Measurements from ENCODE around the gene SYNPO2. TPM values are rescaled to one million over a fixed set of nuclear protein-coding genes. Genes with fewer than 3 reads are reported as not detected.

The SYNPO2 gene
- total RNA-seq, 1 experiment from 2014 or later = 0.28 TPM

DNA sequence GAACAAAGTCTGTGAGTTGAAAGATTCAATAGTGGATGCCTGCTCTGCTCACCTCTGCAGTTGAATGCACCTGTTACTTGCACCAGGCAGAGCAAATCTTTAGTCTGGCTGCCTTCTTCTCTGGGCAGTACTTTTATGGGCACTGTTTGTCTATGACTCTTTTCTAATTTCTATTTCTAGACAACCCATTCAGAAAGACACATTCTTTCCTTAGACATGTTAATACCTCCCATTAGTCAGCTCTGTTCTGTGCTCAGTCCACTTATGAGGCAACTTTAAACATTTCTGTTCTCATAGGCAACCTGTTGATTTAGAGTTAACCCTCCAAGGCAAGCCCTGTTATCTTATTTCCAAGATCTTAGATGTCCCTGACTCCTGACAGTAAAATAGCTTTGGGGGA lies 108.9 kb downstream of the SYNPO2 start:
- Histone ChIP-seq H3K9me3 (ENCODE audit: control insufficient read depth, insufficient read depth, low read depth, low read length) (no peaks in the 10 kb centered on the region), H3K4me1 (ENCODE audit: control insufficient read depth, insufficient read depth, low read length) (no peaks in the 10 kb centered on the region), H3K27ac (ENCODE audit: low read length) (no peak overlapping the region), H3K27me3 (ENCODE audit: control insufficient read depth, insufficient read depth, low read length) (no peaks in the 10 kb centered on the region), H3K36me3 (ENCODE audit: control insufficient read depth, insufficient read depth, low read length) (no peaks in the 10 kb centered on the region), H3K4me3 (ENCODE audit: low read depth in 2 of 2, low read length in 2 of 2) (no peak overlapping the region)
- CTCF ChIA-PET = no interaction called here
- ATAC-seq (no peak), DNase-seq (ENCODE audit: low read depth, low spot score) (no peak)
- BruUV-seq (replicated peaks) = no TSS peak
- POLR2A ChIA-PET = no interaction called here
- in situ Hi-C loops (cut with HindIII; ENCODE audit: low pct_unique_long_range_greater_than_20kb, low sequenced_read_pairs) = no loop called here
- TF ChIP-seq, protein P1, sequence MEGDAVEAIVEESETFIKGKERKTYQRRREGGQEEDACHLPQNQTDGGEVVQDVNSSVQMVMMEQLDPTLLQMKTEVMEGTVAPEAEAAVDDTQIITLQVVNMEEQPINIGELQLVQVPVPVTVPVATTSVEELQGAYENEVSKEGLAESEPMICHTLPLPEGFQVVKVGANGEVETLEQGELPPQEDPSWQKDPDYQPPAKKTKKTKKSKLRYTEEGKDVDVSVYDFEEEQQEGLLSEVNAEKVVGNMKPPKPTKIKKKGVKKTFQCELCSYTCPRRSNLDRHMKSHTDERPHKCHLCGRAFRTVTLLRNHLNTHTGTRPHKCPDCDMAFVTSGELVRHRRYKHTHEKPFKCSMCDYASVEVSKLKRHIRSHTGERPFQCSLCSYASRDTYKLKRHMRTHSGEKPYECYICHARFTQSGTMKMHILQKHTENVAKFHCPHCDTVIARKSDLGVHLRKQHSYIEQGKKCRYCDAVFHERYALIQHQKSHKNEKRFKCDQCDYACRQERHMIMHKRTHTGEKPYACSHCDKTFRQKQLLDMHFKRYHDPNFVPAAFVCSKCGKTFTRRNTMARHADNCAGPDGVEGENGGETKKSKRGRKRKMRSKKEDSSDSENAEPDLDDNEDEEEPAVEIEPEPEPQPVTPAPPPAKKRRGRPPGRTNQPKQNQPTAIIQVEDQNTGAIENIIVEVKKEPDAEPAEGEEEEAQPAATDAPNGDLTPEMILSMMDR (IDR thresholded peaks at IDR 0.05) = no peak
- TF ChIP-seq, protein P2, sequence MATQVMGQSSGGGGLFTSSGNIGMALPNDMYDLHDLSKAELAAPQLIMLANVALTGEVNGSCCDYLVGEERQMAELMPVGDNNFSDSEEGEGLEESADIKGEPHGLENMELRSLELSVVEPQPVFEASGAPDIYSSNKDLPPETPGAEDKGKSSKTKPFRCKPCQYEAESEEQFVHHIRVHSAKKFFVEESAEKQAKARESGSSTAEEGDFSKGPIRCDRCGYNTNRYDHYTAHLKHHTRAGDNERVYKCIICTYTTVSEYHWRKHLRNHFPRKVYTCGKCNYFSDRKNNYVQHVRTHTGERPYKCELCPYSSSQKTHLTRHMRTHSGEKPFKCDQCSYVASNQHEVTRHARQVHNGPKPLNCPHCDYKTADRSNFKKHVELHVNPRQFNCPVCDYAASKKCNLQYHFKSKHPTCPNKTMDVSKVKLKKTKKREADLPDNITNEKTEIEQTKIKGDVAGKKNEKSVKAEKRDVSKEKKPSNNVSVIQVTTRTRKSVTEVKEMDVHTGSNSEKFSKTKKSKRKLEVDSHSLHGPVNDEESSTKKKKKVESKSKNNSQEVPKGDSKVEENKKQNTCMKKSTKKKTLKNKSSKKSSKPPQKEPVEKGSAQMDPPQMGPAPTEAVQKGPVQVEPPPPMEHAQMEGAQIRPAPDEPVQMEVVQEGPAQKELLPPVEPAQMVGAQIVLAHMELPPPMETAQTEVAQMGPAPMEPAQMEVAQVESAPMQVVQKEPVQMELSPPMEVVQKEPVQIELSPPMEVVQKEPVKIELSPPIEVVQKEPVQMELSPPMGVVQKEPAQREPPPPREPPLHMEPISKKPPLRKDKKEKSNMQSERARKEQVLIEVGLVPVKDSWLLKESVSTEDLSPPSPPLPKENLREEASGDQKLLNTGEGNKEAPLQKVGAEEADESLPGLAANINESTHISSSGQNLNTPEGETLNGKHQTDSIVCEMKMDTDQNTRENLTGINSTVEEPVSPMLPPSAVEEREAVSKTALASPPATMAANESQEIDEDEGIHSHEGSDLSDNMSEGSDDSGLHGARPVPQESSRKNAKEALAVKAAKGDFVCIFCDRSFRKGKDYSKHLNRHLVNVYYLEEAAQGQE (IDR thresholded peaks at IDR 0.05; ENCODE audit: insufficient read depth in 1 of 2, low read depth in 2 of 2, low read length in 1 of 2) = no peak
- TF ChIP-seq SIN3A (IDR thresholded peaks at IDR 0.05; ENCODE audit: borderline replicate concordance, insufficient read depth, low read depth, low read length) = no peak
- no peak for TF ChIP-seq POLR2AphosphoS5 (IDR thresholded peaks at IDR 0.05; ENCODE audit: low read depth, low read length)
- intact Hi-C loops (cut with micrococcal nuclease; ENCODE audit: unreplicated experiment) = no loop called here

DNA sequence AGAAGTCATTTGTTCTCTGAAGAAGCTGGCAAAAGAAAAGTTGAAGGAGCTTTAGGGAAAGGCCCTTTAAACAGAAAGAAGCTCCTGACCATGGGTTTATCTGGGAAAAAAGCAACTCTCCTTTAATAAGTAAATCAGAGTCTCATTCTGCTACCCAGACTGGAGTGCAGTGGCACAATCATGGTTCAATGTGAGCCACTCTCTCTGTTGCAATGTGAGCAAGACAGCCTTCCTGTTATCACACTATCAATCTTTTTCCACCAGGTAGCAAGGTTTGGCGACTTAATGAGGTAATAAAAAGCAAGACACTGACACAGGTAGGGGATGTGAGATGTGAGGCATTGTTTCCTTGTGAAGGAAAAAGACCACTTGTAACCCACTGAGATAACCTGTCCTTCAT lies 111.3 kb downstream of the SYNPO2 start:
- no peak for ATAC-seq
- Histone ChIP-seq H3K4me1 (ENCODE audit: control insufficient read depth, insufficient read depth, low read length) (no peaks in the 10 kb centered on the region), H3K36me3 (ENCODE audit: control insufficient read depth, insufficient read depth, low read length) (no peaks in the 10 kb centered on the region), H3K27ac (ENCODE audit: low read length) (no peak overlapping the region), H3K27me3 (ENCODE audit: control insufficient read depth, insufficient read depth, low read length) (no peaks in the 10 kb centered on the region), H3K9me3 (ENCODE audit: control insufficient read depth, insufficient read depth, low read depth, low read length) (no peaks in the 10 kb centered on the region), H3K4me3 (ENCODE audit: low read depth in 2 of 2, low read length in 2 of 2) (no peak overlapping the region)
- TF ChIP-seq, protein P1 (IDR thresholded peaks at IDR 0.05) = no peak
- TF ChIP-seq TCF7L2 (IDR thresholded peaks at IDR 0.05; ENCODE audit: low read depth, low read length) (no peak), SIN3A (IDR thresholded peaks at IDR 0.05; ENCODE audit: borderline replicate concordance, insufficient read depth, low read depth, low read length) (no peak), POLR2AphosphoS5 (IDR thresholded peaks at IDR 0.05; ENCODE audit: low read depth, low read length) (no peak)
- TF ChIP-seq, protein P2 (IDR thresholded peaks at IDR 0.05; ENCODE audit: insufficient read depth in 1 of 2, low read depth in 2 of 2, low read length in 1 of 2) = no peak
- ChIA-PET POLR2A (no interaction called here), CTCF (no interaction called here)
- BruUV-seq (replicated peaks) = no TSS peak
- intact Hi-C loops (cut with micrococcal nuclease; ENCODE audit: unreplicated experiment) = no loop called here
- no peak for DNase-seq (ENCODE audit: low read depth, low spot score)
- in situ Hi-C loops (cut with HindIII; ENCODE audit: low pct_unique_long_range_greater_than_20kb, low sequenced_read_pairs) = no loop called here
